ENCODE results near the gene ADPRH. TPM values are rescaled to one million over a fixed set of nuclear protein-coding genes. Genes with fewer than 3 reads are reported as not detected.
"Not testable (repeated sequence)": the region's sequence is repeated elsewhere in the genome, so short reads cannot be mapped to it uniquely, and the experiment has no call there.

Gene ADPRH
- total RNA-seq, 1 donor from 2014 or later = 2.6 TPM

DNA sequence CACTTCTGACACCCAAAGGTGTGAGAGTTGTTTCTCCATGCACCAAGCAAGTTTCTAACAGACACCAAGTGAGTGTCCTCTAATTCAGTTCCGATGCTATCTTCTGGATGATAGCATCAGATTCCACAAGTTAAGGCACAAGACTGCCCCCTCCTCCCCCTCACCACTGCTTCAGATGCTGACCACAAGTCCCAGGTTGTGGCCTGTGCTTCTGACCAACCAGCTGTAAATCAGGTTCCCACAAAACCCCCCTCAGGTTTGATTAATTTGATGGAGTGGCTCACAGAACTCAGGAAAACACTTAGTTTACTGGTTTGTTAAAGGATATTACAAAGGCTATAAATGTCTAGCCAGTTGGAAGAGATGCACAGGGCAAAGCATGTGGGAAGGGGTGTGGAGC is 11.4 kb downstream of the ADPRH start:
- H3K9ac ChIP-seq (ENCODE audit: low read length) = no peak overlapping the region
- peaks cover 5% of the 10 kb centered on the region for H3K9me3 ChIP-seq (ENCODE audit: insufficient read depth, low read depth, low read length)
- DNase-seq (ENCODE audit: low read depth) = no peak
- no peak overlapping the region for H3K27ac Mint-ChIP-seq (ENCODE audit: unreplicated experiment)
- H3K4me3 Mint-ChIP-seq (ENCODE audit: unreplicated experiment) = no peak overlapping the region
- H3K4me1 Mint-ChIP-seq (ENCODE audit: low read depth, unreplicated experiment) = peaks cover 26% of the 10 kb centered on the region
- TF ChIP-seq, protein P1, sequence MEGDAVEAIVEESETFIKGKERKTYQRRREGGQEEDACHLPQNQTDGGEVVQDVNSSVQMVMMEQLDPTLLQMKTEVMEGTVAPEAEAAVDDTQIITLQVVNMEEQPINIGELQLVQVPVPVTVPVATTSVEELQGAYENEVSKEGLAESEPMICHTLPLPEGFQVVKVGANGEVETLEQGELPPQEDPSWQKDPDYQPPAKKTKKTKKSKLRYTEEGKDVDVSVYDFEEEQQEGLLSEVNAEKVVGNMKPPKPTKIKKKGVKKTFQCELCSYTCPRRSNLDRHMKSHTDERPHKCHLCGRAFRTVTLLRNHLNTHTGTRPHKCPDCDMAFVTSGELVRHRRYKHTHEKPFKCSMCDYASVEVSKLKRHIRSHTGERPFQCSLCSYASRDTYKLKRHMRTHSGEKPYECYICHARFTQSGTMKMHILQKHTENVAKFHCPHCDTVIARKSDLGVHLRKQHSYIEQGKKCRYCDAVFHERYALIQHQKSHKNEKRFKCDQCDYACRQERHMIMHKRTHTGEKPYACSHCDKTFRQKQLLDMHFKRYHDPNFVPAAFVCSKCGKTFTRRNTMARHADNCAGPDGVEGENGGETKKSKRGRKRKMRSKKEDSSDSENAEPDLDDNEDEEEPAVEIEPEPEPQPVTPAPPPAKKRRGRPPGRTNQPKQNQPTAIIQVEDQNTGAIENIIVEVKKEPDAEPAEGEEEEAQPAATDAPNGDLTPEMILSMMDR (IDR thresholded peaks at IDR 0.05; ENCODE audit: insufficient read depth, low read depth, low read length) = no peak
- TF ChIP-seq EZH2 (IDR thresholded peaks at IDR 0.05; ENCODE audit: insufficient read depth, low read length) = no peak
- no peak overlapping the region for H3K4me3 ChIP-seq (ENCODE audit: insufficient read depth, low read depth, low read length)
- no peaks in the 10 kb centered on the region for H3K36me3 ChIP-seq (ENCODE audit: insufficient read depth, low read length)
- no peaks in the 10 kb centered on the region for H3K36me3 Mint-ChIP-seq (ENCODE audit: low read depth, unreplicated experiment)
- no peak overlapping the region for H3K27ac ChIP-seq (ENCODE audit: low read depth, low read length)
- no peaks in the 10 kb centered on the region for H3K27me3 ChIP-seq (ENCODE audit: insufficient read depth, low read length)
- FAIRE-seq = no peak
- H3K9me3 Mint-ChIP-seq (ENCODE audit: unreplicated experiment) = peaks cover 3% of the 10 kb centered on the region
- peaks cover 2% of the 10 kb centered on the region for H3K4me1 ChIP-seq (ENCODE audit: insufficient read depth, low read length)
- H3K79me2 ChIP-seq (ENCODE audit: insufficient read depth, low read length) = no peaks in the 10 kb centered on the region
- no peak overlapping the region for H3K4me2 ChIP-seq (ENCODE audit: low read length)
- H2AFZ ChIP-seq (ENCODE audit: low read depth, low read length) = no peak overlapping the region
- H4K20me1 ChIP-seq (ENCODE audit: insufficient read depth, low read length) = no peaks in the 10 kb centered on the region
- no peaks in the 10 kb centered on the region for H3K27me3 Mint-ChIP-seq (ENCODE audit: low read depth, unreplicated experiment)

DNA sequence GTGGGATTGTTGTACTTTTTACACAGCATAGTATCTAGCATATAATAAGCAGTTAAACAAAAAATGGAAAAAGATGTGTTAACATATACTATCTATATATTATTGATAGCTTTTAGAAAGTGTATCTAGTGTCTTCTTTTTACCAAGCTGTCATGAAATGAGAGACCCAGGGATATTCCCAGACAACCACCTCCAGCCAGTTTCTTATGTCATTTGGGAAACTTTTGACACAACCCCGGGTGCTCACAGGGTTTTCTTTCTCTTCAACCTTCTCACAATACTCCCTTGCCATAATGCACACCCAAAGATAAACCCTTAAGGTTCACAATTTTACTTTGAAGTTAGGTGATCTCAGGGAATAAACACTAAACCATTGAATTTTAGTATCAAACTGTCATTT is 13.6 kb downstream of the ADPRH start:
- no peak overlapping the region for H3K4me2 ChIP-seq (ENCODE audit: low read length)
- no peaks in the 10 kb centered on the region for H3K27me3 Mint-ChIP-seq (ENCODE audit: low read depth, unreplicated experiment)
- H2AFZ ChIP-seq (ENCODE audit: low read depth, low read length) = no peak overlapping the region
- H3K9ac ChIP-seq (ENCODE audit: low read length) = no peak overlapping the region
- DNase-seq (ENCODE audit: low read depth) (no peak), FAIRE-seq (no peak)
- H3K4me1 ChIP-seq (ENCODE audit: insufficient read depth, low read length) = peaks cover 10% of the 10 kb centered on the region
- peaks cover 2% of the 10 kb centered on the region for H3K36me3 Mint-ChIP-seq (ENCODE audit: low read depth, unreplicated experiment)
- H3K36me3 ChIP-seq (ENCODE audit: insufficient read depth, low read length) = no peaks in the 10 kb centered on the region
- H3K27ac Mint-ChIP-seq (ENCODE audit: unreplicated experiment) = no peak overlapping the region
- H3K27ac ChIP-seq (ENCODE audit: low read depth, low read length) = no peak overlapping the region
- H3K79me2 ChIP-seq (ENCODE audit: insufficient read depth, low read length) = no peaks in the 10 kb centered on the region
- TF ChIP-seq EZH2 (IDR thresholded peaks at IDR 0.05; ENCODE audit: insufficient read depth, low read length) = no peak
- TF ChIP-seq, protein P1 (IDR thresholded peaks at IDR 0.05; ENCODE audit: insufficient read depth, low read depth, low read length) = no peak
- H3K4me3 Mint-ChIP-seq (ENCODE audit: unreplicated experiment) = no peak overlapping the region
- H3K4me3 ChIP-seq (ENCODE audit: insufficient read depth, low read depth, low read length) = no peak overlapping the region
- H3K27me3 ChIP-seq (ENCODE audit: insufficient read depth, low read length) = no peaks in the 10 kb centered on the region
- H3K9me3 ChIP-seq (ENCODE audit: insufficient read depth, low read depth, low read length) = peaks cover 5% of the 10 kb centered on the region
- peaks cover 40% of the 10 kb centered on the region for H3K4me1 Mint-ChIP-seq (ENCODE audit: low read depth, unreplicated experiment)
- H4K20me1 ChIP-seq (ENCODE audit: insufficient read depth, low read length) = no peaks in the 10 kb centered on the region
- H3K9me3 Mint-ChIP-seq (ENCODE audit: unreplicated experiment) = peaks cover 3% of the 10 kb centered on the region

DNA sequence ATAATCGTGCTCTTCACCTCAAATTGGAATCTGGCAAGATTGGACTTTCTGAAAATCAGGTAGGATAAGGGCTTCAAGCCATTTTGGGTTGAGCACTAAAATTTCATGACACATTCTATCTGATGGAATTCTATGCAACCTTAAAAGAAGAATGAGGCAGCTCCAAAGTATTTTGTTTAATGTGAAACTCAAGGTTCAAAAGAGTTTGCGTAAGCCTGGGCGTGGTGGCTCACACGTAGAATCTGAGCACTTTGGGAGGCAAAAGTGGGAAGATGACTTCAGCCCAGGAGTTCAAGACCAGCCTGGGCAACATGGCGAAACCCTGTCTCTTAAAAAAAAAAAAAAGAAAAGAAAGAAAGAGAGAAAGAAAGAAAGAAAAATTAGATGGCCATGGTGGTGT is 14.8 kb downstream of the ADPRH start:
- Histone ChIP-seq H2AFZ (ENCODE audit: low read depth, low read length) (no peak overlapping the region), H3K79me2 (ENCODE audit: insufficient read depth, low read length) (no peaks in the 10 kb centered on the region), H3K9ac (ENCODE audit: low read length) (no peak overlapping the region), H3K36me3 (ENCODE audit: insufficient read depth, low read length) (no peaks in the 10 kb centered on the region), H3K9me3 (ENCODE audit: insufficient read depth, low read depth, low read length) (peaks cover 5% of the 10 kb centered on the region), H3K4me1 (ENCODE audit: insufficient read depth, low read length) (peaks cover 10% of the 10 kb centered on the region), H3K27ac (ENCODE audit: low read depth, low read length) (no peak overlapping the region), H4K20me1 (ENCODE audit: insufficient read depth, low read length) (no peaks in the 10 kb centered on the region), H3K4me2 (ENCODE audit: low read length) (no peak overlapping the region), H3K4me3 (ENCODE audit: insufficient read depth, low read depth, low read length) (no peak overlapping the region), H3K27me3 (ENCODE audit: insufficient read depth, low read length) (no peaks in the 10 kb centered on the region)
- DNase-seq (ENCODE audit: low read depth) (no peak), FAIRE-seq (no peak)
- Mint-ChIP-seq H3K9me3 (ENCODE audit: unreplicated experiment) (peaks cover 3% of the 10 kb centered on the region), H3K4me1 (ENCODE audit: low read depth, unreplicated experiment) (peaks cover 42% of the 10 kb centered on the region), H3K36me3 (ENCODE audit: low read depth, unreplicated experiment) (peaks cover 2% of the 10 kb centered on the region), H3K4me3 (ENCODE audit: unreplicated experiment) (no peak overlapping the region), H3K27me3 (ENCODE audit: low read depth, unreplicated experiment) (no peaks in the 10 kb centered on the region), H3K27ac (ENCODE audit: unreplicated experiment) (no peak overlapping the region)
- TF ChIP-seq, protein P1 (IDR thresholded peaks at IDR 0.05; ENCODE audit: insufficient read depth, low read depth, low read length) = no peak
- TF ChIP-seq EZH2 (IDR thresholded peaks at IDR 0.05; ENCODE audit: insufficient read depth, low read length) = no peak

DNA sequence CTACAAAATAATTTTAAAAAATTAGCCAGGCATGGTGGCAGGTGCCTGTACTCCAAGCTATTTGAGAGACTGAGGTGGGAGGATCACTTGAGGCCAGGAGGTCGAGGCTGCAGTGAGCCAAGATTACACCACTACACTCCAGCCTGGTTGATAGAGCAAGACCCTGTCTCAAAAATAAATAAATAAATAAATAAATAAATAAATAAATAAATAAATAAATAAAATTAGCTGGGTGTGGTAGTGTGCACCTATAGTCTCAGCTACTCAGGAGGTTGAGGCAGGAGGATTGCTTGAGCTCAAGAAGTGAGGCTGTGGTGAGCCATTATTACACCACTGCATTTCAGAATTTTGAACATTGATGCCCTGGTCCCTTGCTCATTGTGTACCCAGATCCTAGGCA is 15.6 kb downstream of the ADPRH start:
- not testable (repeated sequence) for H2AFZ ChIP-seq (ENCODE audit: low read depth, low read length); H3K4me3 Mint-ChIP-seq (ENCODE audit: unreplicated experiment); FAIRE-seq; H3K36me3 ChIP-seq (ENCODE audit: insufficient read depth, low read length); H4K20me1 ChIP-seq (ENCODE audit: insufficient read depth, low read length); H3K4me1 ChIP-seq (ENCODE audit: insufficient read depth, low read length); H3K9me3 ChIP-seq (ENCODE audit: insufficient read depth, low read depth, low read length); H3K27me3 Mint-ChIP-seq (ENCODE audit: low read depth, unreplicated experiment); H3K9ac ChIP-seq (ENCODE audit: low read length); H3K36me3 Mint-ChIP-seq (ENCODE audit: low read depth, unreplicated experiment); H3K27ac ChIP-seq (ENCODE audit: low read depth, low read length); H3K27ac Mint-ChIP-seq (ENCODE audit: unreplicated experiment); H3K27me3 ChIP-seq (ENCODE audit: insufficient read depth, low read length); H3K4me2 ChIP-seq (ENCODE audit: low read length); H3K79me2 ChIP-seq (ENCODE audit: insufficient read depth, low read length); H3K9me3 Mint-ChIP-seq (ENCODE audit: unreplicated experiment); DNase-seq (ENCODE audit: low read depth); H3K4me3 ChIP-seq (ENCODE audit: insufficient read depth, low read depth, low read length)
- peaks cover 44% of the 10 kb centered on the region for H3K4me1 Mint-ChIP-seq (ENCODE audit: low read depth, unreplicated experiment)
